ENCODE measurements around the gene ZNF101.
A peak's percentile ranks its signal among the peaks of the same experiment; 100 is the strongest.

Gene ZNF101

DNA sequence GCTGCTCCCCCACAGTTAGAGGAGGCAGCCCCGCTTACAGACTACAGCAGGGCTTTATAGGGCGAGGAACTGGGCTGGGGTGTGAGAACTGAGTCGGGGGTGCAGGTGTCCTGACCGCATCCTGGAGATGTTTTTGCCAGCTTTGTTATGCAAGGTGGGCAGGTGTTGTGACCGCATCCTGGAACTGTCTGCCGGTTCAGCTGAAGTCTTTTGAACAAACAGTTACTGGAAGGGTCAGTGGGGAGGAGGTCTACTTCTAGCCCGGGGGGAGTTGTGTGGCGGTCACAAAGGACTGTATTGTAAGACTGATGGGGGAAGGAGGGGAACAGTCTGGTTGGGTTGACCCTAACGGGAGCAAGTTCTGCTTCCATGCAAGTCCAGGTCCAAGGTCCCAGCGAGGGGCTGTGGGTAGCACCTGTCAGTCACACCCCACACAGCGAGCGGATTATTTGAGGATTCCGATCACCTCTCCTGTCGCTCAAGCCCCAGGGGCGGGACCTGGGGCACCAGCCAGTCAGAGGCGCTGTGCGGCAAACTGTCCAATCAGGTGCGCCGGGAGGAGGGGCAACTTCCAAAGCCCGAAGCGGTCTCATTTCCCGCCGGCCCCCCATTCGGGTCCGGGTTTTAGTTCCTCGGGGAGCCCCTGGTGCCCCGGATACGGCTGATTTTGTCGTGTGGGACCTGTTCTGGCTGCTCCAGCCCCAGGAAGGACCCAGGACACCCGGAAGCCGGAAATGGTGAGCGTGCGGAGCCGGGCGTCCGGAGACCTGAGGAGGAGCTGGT is at the start of gene ZNF101:
Gene ZNF101, plus strand, starts transcription at position 610 of the 783 bp plus-strand sequence. Its CDS starts 125 bp downstream, at position 735.
- peak; percentile 91 to 93 for DNase-seq

DNA sequence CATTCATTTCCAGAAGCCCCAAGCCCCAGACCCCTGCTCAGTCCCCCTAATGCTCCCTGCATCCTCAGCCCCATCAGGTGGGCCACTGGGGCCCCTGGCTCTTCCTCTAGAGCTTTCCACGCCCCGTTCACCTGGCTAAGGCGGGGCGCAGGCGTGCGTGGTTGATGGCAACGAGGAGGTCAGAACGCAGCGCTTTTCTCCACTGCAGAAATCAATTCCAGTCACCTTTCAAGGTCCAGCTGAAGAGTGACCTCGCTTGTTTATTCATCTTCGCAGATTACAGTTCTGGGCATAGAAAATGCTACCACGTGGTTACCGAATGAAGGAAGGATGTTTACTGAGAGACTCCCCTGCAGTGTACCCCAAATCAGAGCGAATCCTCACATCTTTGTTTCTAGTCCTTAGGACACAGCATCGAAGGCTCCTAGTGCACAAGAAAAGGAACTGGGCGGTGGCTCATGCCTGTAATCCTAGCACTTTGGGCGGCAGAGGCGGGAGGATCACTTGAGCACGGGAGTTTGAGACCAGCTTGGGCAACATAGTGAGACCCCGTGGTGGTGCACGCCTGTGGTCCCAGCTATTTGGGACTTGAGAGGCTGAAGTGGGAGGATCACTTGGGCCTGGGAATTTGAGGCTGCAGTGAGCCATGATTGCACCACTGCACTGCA is 49.3 kb upstream of the ZNF101 start:
- no peak for DNase-seq

DNA sequence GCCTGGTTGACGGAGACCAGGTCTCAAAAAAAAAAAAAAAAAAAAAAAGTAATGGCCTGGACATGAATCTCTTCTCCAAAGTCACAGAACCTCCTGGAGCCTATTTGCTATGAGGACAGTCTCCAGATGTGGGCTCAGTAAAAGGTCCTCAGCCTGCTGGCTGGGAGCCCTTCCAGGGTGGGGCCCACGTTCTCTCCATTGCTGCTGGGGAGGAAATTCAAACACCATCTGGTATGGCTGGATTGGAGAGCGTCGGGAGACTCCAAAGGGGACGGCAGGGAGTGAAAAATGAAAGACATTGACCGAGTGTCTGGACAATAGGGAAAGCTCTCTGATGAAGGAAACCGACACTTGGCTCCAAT is 48.8 kb upstream of the ZNF101 start:
- DNase-seq: no peak

DNA sequence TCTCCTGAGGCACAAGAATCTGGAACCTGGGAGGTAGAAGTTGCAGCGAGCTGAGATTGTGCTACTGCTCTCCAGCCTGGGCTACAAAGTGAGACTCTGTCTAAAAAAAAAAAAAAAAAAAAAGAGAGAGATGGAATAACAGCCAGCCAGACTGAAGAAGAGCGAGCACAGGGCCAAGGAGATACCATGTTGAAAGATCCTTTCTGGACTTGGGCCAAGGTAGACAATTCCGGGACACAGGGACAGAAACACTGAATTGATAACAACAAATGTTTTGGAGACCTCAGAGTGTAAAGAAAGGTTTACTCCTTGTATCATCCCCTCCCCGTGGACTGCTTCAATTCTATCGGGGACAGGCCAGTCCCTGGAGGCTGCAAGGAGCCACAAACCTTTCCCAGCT is 45.3 kb upstream of the ZNF101 start:
- no peak for DNase-seq

DNA sequence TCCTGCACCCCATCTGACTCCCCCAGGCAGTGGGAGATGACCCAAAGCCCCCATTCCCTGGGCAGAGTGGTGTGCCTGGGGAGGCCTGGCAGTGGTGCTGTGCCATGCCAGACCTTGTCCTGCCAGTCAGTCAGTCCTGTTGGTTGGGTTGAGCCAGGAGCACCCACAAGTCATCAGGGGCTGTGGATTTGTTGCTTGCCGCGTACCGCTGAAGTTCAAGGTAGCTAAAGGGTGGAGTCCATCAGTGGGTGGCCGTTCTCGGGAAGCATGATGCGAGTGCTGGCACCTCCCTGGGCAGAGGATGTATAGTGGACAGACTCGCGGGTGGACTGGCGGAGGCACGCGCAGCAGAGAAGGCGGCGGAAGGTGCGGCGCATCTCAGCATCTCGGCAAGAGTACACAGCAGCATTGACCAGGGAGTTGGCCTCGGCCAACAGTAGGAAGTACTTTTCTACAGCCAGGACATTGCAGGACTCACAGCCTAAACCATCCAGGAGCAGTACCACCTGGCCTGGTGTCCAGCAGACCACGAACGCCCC is 44.5 kb upstream of the ZNF101 start:
- no peak for DNase-seq

DNA sequence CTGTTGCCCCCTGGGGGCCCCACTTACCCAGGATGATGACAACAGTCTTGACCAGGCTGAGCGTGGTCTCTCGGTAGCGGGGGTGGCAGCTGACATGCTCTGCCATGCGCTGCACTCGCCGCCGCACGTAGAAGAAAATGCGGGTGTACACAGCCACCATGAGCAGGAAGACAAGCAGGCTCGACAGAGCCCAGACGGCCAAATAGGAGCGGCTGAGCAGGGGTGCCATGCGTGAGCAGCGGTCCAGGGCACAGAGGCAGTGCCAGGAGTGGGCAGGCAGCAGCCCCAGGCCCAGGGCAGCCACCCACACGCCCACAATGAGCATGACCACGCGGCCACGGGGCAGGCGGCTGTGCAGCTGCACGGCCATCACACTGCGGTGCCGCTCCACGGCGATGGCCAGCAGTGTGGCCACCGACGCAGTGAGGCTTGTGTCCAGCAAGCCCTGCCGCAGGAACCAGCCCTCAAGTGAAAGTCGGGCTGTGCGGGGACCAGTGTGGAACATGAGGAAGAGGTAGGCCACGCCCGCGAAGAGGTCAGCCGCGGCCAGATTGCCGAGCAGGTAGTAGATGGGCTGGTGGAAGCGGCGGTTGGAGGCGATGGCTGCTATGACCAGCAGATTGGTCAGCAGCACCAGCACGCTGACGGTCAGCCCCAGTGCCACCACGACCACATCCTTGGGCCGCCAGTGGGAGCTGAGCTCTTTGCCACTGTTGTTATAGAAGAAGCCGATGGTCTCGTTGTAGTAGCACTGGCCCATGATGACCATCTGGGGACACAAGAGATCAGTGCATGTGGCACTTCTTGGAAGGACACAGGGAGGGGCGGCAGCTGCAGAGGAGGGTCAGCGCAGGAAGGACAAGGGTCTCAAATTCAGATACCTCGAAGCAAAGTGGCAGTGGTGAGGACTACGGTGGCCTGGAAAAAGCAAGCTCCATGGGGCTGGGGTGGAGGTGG is 41.8 kb upstream of the ZNF101 start:
- DNase-seq: no peak

DNA sequence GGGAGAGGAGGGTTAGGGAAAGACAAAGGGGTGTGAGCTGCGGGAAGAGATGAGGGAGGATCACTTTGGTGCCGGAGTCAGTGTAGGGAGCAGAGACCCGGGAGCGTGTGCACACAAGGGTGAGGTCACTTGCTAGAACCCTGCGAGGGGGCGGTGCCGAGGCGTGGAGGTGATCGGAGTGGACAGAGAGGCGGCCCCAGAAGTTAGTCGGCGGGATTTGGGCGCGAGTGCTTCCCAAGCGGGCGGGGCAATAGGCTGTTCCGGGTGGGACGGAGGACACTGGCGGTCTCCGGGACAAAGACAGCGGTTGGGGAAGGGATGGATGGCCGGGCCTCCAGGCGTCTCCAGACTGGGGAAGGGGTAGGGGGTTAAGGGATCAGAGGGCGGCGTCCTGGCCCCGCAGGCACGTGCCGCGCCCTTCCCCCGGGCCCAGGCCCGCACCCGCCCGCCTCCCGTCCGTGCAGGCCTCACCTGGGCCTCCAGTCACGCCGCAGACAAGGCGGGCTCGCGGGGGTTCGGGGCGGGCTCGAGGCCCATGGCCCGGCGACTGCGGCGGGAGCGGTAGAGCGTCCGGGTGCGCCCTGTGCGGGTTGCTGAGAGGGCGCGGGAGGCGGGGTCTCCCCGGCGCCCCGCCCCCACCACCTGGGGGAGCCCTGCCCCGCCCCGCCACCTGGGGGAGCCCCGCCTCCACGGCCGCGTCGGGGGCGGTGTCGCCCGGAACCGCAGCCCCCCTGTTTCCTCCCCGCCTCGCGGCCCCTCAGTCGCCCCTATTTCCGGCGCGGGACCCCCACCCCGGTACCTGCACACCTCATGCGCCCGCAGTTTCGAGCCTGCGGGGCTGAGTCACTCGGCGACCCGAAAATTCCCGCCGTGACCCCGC is 40.8 kb upstream of the ZNF101 start, which contains the start of gene LPAR2:
Gene LPAR2, minus strand, starts transcription at position 600 of the 880 bp plus-strand sequence. CDS start 945 bp downstream, outside the sequence.
- peak; percentile 42 to 64 for DNase-seq

DNA sequence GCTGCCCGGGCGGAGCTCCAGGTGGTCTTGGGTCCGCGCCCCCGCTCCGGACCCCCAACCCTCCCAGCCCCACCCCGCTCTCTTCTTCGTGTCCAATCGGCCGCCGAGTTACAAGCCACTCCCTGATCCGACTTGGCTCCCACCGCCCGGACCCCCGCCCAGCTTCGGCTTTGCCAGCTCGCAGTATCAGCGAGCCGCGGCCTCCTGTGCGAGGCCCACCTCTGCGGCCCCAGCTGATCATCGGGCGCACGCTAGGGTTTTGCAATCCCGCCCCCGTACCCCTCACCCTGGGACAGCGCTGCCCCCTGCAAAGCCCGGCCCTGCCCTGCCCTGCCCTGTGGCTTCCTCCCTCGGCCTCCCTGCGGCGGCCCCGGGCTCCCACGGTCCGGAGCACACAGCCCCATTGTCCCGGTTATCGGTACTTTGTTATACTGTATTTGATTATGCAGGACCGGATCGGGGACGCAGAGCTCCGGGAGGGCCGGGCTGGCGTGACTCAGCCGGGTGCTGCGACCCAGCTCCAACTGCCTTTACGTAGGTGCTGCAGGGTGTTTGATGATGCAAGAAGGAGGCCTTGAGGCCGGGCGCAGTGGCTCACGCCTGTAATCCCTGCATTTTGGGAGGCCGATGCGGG is 40.0 kb upstream of the ZNF101 start:
- DNase-seq: peak; percentile 15 to 23

DNA sequence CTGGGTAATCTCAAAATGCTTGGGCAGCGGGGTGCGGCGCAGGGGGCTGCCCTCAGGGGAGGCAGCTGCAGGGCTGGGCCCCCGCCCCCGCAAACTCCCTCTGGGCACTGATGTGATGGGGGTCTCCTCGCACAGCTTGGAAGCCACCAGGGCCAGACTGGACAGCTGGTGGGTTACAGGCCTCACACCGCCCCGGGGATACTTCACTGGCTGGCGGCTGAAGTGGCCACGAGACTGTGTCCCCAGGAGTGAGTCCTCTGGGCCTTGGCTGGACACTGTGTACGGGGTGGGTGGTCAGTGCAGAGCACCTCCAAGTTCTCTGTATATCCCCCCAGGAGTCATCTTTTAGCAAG is 38.6 kb upstream of the ZNF101 start:
- no peak for DNase-seq

DNA sequence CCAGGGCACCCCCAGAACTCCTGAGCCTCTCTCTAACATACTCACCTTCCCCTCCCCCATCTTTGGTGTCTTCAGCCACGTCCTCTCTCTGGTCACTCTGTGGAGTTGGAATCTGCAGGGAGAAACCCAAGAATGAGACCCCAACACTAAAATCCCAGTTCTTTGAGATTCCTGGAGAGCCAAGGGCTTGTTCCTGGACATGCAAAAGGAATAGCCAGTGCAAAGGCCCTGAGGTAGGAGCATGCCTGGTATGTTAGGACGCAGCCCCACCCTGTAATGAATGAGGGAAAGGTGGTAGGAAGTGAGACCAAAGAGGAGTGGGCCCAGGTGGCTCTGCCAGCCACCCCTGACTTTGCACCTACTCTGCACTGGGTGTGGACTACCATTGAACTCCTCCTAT is 38.2 kb upstream of the ZNF101 start:
- DNase-seq: no peak

DNA sequence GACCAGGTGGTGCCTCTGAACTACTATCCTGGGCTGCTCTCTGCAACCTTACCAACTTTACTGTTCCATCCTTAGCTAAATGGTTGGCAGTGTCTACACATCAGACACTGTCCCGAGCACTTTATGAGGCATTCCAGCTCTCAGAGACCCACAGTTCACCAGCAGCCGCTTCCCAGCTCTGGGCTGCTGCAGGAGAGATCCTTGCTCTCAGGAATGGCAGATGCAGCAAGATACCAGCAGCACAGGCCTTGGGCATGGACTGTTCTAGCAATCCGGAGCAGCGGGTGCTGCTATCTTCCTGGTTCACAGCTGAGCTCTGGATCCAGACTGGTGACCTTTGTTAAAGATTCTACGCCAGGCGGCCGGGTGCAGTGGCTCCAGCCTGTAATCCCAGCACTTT is 37.3 kb upstream of the ZNF101 start:
- no peak for DNase-seq

DNA sequence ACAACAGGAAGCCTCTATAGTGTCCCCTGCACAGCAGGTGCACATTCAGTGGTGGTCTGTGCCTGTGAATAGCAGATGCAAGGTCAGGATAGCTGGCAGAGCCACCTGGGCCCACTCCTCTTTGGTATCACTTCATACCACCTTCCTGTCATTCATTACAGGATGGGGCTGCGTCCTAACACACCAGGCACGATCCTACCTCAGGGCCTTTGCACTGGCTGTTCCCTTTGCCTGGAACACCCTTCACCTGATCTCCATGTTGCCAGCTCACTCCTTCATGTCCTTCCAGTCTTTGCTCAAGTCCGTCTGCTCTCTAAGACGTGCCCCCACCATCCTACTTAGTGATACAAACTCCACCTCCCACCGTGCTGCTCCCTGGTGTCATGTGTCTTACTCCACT is 36.0 kb upstream of the ZNF101 start:
- DNase-seq: no peak

DNA sequence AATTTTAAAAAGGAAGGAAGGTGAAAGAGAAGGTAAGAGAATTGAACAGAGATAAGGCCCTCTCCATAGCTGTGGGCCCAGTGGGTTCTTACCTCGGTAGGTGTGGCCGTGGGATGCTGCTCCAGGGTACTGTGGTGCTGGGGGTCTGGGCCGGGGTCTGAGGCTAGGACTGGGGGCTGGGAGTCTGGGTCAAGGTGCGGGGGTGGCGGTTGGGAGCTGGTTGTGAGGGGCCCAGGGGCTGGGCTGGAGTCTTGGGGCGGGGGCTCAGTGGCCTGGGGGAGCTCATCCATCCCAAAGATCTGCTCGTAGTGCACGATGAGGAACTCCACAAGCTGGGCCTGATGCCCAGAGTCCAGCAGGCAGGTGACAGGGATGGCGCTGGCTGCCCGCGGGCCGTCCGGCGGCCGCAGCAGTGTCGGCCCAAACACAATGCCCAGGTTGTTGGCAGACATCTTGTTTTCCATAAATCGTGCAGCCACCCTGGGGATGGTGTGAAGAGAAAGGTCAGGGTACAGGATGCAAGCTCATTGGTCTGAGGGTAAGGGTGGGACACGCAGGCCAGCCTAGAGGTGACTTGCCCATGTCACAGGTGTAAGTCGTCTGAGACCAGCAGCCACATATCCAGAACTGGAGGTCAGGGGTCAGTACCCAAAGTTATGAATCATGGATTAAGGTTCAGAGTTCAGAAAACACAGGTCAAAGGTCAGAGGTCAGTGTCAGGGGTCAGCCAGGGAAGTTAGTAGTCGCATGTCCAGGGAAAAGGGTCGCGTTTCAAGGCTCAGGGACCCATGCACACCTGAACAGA is 34.7 kb upstream of the ZNF101 start:
- DNase-seq: no peak

DNA sequence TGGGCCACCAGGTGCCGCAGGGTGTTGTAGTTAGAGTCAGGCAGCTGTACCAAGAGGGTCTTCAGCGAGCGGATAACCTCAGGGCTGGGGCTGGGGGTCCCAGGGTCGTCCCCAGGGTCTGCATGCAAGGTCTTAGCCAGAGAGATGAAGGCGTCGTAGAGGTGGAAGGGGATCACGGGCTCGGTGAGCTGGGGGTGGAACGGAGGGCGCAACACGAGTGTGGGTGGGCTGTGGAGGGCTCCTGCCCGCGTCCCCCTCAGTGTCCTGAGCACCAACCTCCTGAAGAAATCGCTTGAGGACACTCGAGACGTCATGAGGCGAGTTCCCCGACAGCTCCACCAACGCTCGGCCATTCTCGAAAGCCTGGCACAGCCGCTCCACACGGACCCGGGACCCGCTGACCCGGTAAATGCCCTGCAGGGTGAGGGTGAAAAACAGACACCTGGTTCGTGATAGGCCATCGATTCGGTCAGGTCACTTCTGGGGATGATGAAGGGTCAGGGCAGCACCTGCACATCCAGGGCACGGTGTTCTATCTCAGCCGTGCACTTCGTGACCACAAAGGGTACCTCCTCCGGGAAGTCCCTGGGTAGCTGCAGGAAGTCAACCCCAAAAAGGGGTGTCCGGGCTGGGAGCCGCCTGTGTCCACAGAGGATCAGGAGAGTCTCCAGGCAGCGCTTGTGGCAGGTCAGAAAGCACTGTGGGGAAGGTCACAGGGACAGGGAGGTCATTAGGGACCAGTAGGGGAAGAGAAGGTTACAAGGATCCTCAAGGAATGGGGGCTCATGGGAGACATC is 33.9 kb upstream of the ZNF101 start:
- DNase-seq: no peak

DNA sequence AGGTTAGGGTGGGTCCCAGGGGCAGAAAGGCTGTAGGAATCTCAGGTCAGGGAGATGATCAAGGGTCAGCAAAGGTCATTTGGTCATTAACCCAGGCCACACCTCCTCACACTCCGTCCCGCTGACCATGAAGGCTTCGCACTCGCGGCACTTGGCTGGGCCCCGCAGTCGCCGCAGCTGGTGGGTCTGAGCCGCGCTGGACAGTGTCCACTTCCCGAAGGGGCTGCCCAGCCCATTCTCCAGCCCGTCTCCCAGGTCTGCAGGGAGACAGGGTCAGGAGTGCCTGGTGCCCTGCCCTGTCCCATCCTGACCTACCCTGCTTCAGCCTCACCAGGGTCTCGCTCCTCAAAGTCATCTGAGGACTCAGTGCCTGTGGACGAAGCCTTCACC is 33.3 kb upstream of the ZNF101 start:
- no peak for DNase-seq

DNA sequence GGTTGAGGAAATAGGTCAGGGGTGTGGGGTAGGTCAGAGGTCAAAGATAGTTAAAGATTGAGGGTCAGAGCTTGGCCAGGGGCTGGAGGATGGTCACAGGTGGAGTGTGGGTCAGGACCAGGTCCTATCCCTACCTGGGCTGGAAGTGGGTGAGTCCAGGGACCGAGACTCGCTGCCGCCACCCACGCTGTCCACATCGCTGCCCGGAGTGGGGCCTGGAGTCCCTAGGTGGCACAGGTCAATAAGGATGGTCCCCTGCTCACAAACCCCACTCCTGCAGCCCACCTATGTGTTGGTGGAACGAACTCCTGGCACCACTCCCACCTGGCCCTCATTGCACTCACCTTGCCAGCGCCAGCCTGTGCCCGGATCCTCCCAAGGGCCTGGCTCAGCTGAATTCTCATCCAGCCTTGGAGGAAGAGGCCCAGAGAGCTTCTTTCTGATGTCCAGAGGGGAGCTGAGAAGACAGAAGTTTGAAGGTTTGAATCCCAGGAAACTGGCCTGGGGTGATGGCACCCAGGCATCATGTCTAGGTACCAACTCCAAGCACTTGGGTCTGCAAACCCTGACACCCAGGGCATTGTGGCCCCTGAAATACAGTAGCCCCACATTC is 32.0 kb upstream of the ZNF101 start:
- no peak for DNase-seq

DNA sequence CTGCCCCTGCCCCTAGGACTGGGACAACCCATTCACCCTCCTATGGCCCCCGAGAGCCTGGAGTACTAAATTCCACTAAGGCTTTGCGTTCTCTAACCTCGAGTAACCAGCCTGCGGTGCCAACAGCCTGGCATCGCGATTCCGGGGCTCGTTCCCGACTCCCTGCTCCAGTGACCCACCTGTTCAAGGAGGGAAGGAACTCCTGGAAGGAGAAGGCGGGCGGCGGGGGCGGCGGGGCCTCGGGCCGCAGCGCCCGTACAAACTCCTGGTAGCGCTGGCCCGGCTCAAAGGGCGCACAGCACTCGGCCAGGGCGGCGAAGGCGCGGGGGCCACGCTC is 31.5 kb upstream of the ZNF101 start:
- DNase-seq: no peak

DNA sequence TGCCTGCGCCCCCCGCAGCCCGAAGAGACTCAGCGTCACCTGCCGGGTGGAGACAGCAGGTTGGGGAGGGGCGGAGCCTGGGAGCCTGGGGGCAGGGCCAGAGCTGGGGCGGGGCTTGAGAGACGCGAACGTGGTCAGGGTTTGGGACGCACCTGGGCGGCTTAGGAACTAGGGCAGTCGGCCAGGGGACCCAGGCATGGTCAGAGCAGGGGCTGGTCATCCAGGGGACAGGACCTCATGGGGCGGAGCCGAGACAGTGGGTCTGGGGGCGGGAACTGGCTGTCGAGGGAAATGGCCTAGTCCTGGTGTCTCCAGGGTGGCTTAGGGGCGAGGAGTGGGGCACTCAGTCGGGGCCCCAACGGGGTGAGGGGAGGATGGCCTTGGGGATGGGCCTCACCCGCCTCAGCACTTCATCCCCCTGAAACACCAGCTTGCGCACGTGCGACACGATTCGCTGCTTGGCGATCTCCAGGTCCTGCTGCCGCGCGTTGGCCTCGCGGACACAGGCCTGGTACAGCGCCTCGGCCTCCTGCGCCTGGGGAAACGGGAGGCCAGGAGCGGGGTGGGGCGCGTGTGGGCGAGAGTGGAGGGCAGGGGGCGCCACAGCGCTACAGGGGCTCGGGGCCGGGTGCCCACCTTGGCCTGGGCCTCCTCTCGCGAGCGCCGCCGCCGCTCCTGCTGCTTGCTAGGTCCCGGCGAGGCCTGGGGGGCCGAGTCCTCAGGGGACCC is 31.0 kb upstream of the ZNF101 start:
- DNase-seq: no peak
